Liver (tissue), 9 donors: Measurements from ENCODE around the gene PSMD12. TPM values are rescaled to one million over a fixed set of nuclear protein-coding genes. Genes with fewer than 3 reads are reported as not detected.
"Not testable (repeated sequence)": the region's sequence is repeated elsewhere in the genome, so short reads cannot be mapped to it uniquely, and the experiment has no call there.

Experiments used
- DNase-seq: peaks from one replicate; pipeline ENCODE4 v3.0.0-alpha.2; 2017; ENCODE audit warnings: low spot score
- H3K27ac ChIP-seq, 2 donors: one replicate each; pipeline ENCODE4 v1.7.0; 2013; ENCODE audit warnings: inconsistent platforms in 2 of 2, low read length in 2 of 2, control low read depth in 1 of 2, low read depth in 1 of 2, mild to moderate bottlenecking in 1 of 2
- H3K27me3 ChIP-seq, 4 donors: one replicate each; pipeline versions ENCODE4 v1.6.1 to v1.7.0; 2013; ENCODE audit warnings: low read length in 3 of 4, inconsistent platforms in 1 of 4, mild to moderate bottlenecking in 1 of 4, moderate library complexity in 1 of 4; ENCODE audit not compliant: control insufficient read depth in 4 of 4, insufficient read depth in 4 of 4
- H3K36me3 ChIP-seq, 4 donors: one replicate each; pipeline versions ENCODE4 v1.6.1 to v1.7.0; 2013; ENCODE audit warnings: low read length in 3 of 4, mild to moderate bottlenecking in 3 of 4, low read depth in 1 of 4, moderate library complexity in 1 of 4; ENCODE audit not compliant: control insufficient read depth in 4 of 4, insufficient read depth in 3 of 4
- H3K4me1 ChIP-seq, 4 donors: one replicate each; pipeline versions ENCODE4 v1.6.1 to v1.7.0; 2013; ENCODE audit warnings: low read length in 3 of 4, mild to moderate bottlenecking in 3 of 4, moderate library complexity in 1 of 4; ENCODE audit not compliant: control insufficient read depth in 4 of 4, insufficient read depth in 4 of 4
- H3K4me3 ChIP-seq, 3 donors: one replicate each; pipeline versions ENCODE4 v1.6.1 to v1.7.0; 2013; ENCODE audit warnings: low read length in 3 of 3, control low read depth in 1 of 3, low read depth in 1 of 3, mild to moderate bottlenecking in 1 of 3
- H3K9ac ChIP-seq, 2 donors: one replicate each; pipeline ENCODE4 v1.7.0; 2013; ENCODE audit warnings: low read length in 2 of 2, mild to moderate bottlenecking in 2 of 2, moderate library complexity in 2 of 2, control low read depth in 1 of 2, low read depth in 1 of 2
- H3K9me3 ChIP-seq, 4 donors: one replicate each; pipeline versions ENCODE4 v1.6.1 to v1.7.0; 2013; ENCODE audit warnings: low read length in 3 of 4; ENCODE audit not compliant: control insufficient read depth in 4 of 4
- FOXA1 ChIP-seq: IDR thresholded peaks from 2 replicates; pipeline ENCODE4 v1.6.1; 2016; ENCODE audit warnings: antibody characterized with exemption
- FOXA2 ChIP-seq: IDR thresholded peaks from 2 replicates; pipeline ENCODE4 v1.6.1; 2016; ENCODE audit warnings: antibody characterized with exemption
- HNF4A ChIP-seq, 2 donors: conservative IDR thresholded peaks; 2 replicates each; pipeline ENCODE4 v1.6.1; 2016; ENCODE audit warnings: antibody characterized with exemption in 2 of 2, mild to moderate bottlenecking in 2 of 2
- HNF4G ChIP-seq: IDR thresholded peaks from 2 replicates; pipeline ENCODE4 v1.6.1; 2016; ENCODE audit warnings: antibody characterized with exemption
- MAX ChIP-seq: IDR thresholded peaks from 2 replicates; pipeline ENCODE4 v1.6.1; 2016; ENCODE audit warnings: antibody characterized with exemption
- NR2F2 ChIP-seq: IDR thresholded peaks from 2 replicates; pipeline ENCODE4 v1.6.1; 2016; ENCODE audit warnings: antibody characterized with exemption
- RXRA ChIP-seq, 2 donors: IDR thresholded peaks; 2 replicates each; pipeline ENCODE4 v1.6.1; 2017 to 2018; ENCODE audit warnings: antibody characterized with exemption in 2 of 2, mild to moderate bottlenecking in 1 of 2
- SP1 ChIP-seq: IDR thresholded peaks from 2 replicates; pipeline ENCODE4 v1.6.1; 2018; ENCODE audit warnings: antibody characterized with exemption, mild to moderate bottlenecking
- TAF1 ChIP-seq: conservative IDR thresholded peaks from 2 replicates; pipeline ENCODE4 v1.6.1; 2016; ENCODE audit warnings: antibody characterized with exemption, mild to moderate bottlenecking
- YY1 ChIP-seq: IDR thresholded peaks from 2 replicates; pipeline ENCODE4 v1.6.1; 2016; ENCODE audit warnings: antibody characterized with exemption, mild to moderate bottlenecking
- WGBS: extraction: QIAGEN DNeasy Blood & Tissue Kit; methylation state at CpG from one replicate; pipeline ENCODE4 v1.1.7; 2013; 5-methylcytosine and 5-hydroxymethylcytosine counted together
- polyA plus RNA-seq, 2 donors: library from polyadenylated mRNA; stranded (reverse) in 1 of 2; unstranded in 1 of 2; fragments of 200-250 nt in 1 of 2; fragments of >200 nt in 1 of 2; fragmentation: Nextera tagmentation in 1 of 2; extraction: Ambion mirVana in 1 of 2; gene quantifications; one replicate each; pipeline versions ENCODE4 v1.2.1 to v1.2.3, GENCODE V29; 2013 to 2015
- total RNA-seq, 2 donors: library from RNA; depleted of rRNA; stranded (reverse); fragments of >200 nt; gene quantifications; one replicate each; pipeline ENCODE4 v1.2.3, GENCODE V29; 2014
- donor health status: healthy.
- donor health status: healthy.
- donor health status: healthy.
- donor health status: healthy.
- donor health status: healthy.

Gene PSMD12
- total and polyA plus RNA-seq, 4 donors, result 17.3 to 34.0 (median 25.7) TPM

GRCh38 chr17:67338353-67338752, 28.0 kb downstream of the PSMD12 start:
- peaks cover 0 to 18% (median 7%) of the 10 kb centered on the region in 4 donors for H3K4me1 ChIP-seq
- not testable (repeated sequence) for H3K27ac ChIP-seq, H3K9ac ChIP-seq, H3K4me3 ChIP-seq, DNase-seq, H3K27me3 ChIP-seq, H3K9me3 ChIP-seq
- WGBS, result 65% methylated on average over 7 of the region's 7 CpGs
- H3K36me3 ChIP-seq, result peaks cover 6 to 34% (median 25%) of the 10 kb centered on the region in 4 donors

GRCh38 chr17:67336859-67337258, 29.5 kb downstream of the PSMD12 start:
- H3K9me3 ChIP-seq, result no peaks in the 10 kb centered on the region
- 60% methylated on average over 12 of the region's 12 CpGs for WGBS
- no peak overlapping the region for H3K4me3 ChIP-seq
- no peak for DNase-seq
- no peaks in the 10 kb centered on the region for H3K27me3 ChIP-seq
- no peak for TF ChIP-seq FOXA1
- TF ChIP-seq MAX, result peak; percentile 41
- TF ChIP-seq RXRA (IDR thresholded peaks at IDR 0.05), result peak; percentile 40 to 56
- no peak for TF ChIP-seq FOXA2
- TF ChIP-seq HNF4A (conservative IDR thresholded peaks at IDR 0.05), result peak; percentile 88 to 90
- TF ChIP-seq HNF4G, result peak; percentile 81
- peak; percentile 22 for TF ChIP-seq YY1
- TF ChIP-seq SP1, result peak; percentile 45
- H3K9ac ChIP-seq, result no peak overlapping the region
- peaks cover 0 to 20% (median 10%) of the 10 kb centered on the region in 4 donors for H3K4me1 ChIP-seq
- peaks cover 6 to 20% (median 14%) of the 10 kb centered on the region in 4 donors for H3K36me3 ChIP-seq
- no peak overlapping the region for H3K27ac ChIP-seq

GRCh38 chr17:67335245-67335835, 31.0 kb downstream of the PSMD12 start:
- no peak overlapping the region for H3K9ac ChIP-seq
- no peaks in the 10 kb centered on the region for H3K27me3 ChIP-seq
- peak overlapping the region; percentile 4 to 41 for H3K27ac ChIP-seq
- no peak for DNase-seq
- no peak overlapping the region for H3K4me3 ChIP-seq
- peaks cover 0 to 7% (median 2%) of the 10 kb centered on the region in 4 donors for H3K36me3 ChIP-seq
- 96% methylated on average over 5 of the region's 5 CpGs for WGBS
- peaks cover 0 to 21% (median 10%) of the 10 kb centered on the region in 4 donors for H3K4me1 ChIP-seq
- H3K9me3 ChIP-seq, result no peaks in the 10 kb centered on the region
- TF ChIP-seq MAX (peak; percentile 2), TAF1 (no peak)

- not testable (repeated sequence) for H3K27me3 ChIP-seq, H3K36me3 ChIP-seq, H3K27ac ChIP-seq, H3K9ac ChIP-seq, H3K9me3 ChIP-seq, H3K4me3 ChIP-seq, DNase-seq
- H3K4me1 ChIP-seq, result peaks cover 0 to 11% (median 6%) of the 10 kb centered on the region in 4 donors
- TF ChIP-seq HNF4G (peak; percentile 46), SP1 (peak; percentile 18), NR2F2 (peak; percentile 10), HNF4A (conservative IDR thresholded peaks at IDR 0.05) (peak; percentile 68 to 85)
- 59% methylated on average over 1 of the region's 1 CpG for WGBS
Measured at GRCh38 chr17:67332162-67332508, 34.2 kb downstream of the PSMD12 start.

- H3K4me1 ChIP-seq, H3K9ac ChIP-seq, H3K36me3 ChIP-seq, H3K27ac ChIP-seq, DNase-seq, H3K9me3 ChIP-seq, H3K4me3 ChIP-seq, H3K27me3 ChIP-seq: not testable (repeated sequence)
- 92% methylated on average over 8 of the region's 8 CpGs for WGBS
Measured at GRCh38 chr17:67331381-67332161, 34.8 kb downstream of the PSMD12 start.
